HG02981 (cell line): Measurements from ENCODE around the gene COL9A2.

Source experiments
- ATAC-seq: cut with Tn5 transposase; IDR thresholded peaks from one replicate; pipeline ENCODE4 v1.9.1; 2021; ENCODE audit warnings: mild to moderate bottlenecking, moderate library complexity; ENCODE audit not compliant: unreplicated experiment

Gene COL9A2

GRCh38 chr1:40318970-40319621, 2.0 kb upstream of the COL9A2 start:
- no peak for ATAC-seq

GRCh38 chr1:40318476-40318875, 1.4 kb upstream of the COL9A2 start:
- ATAC-seq = no peak

GRCh38 chr1:40317394-40318074, 448 bp upstream of the COL9A2 start:
- ATAC-seq = no peak

GRCh38 chr1:40315795-40316594, 1.1 kb downstream of the COL9A2 start:
- ATAC-seq = no peak

GRCh38 chr1:40315239-40315794, 1.8 kb downstream of the COL9A2 start:
- ATAC-seq = peak; percentile 40

GRCh38 chr1:40314721-40315238, 2.3 kb downstream of the COL9A2 start:
- no peak for ATAC-seq

- no peak for ATAC-seq
These were observed 2.9 kb downstream of the COL9A2 start for GRCh38 chr1:40313958-40314720.

- ATAC-seq = no peak
These were observed 3.6 kb downstream of the COL9A2 start for GRCh38 chr1:40313329-40313957.

GRCh38 chr1:40312238-40313205, 4.6 kb downstream of the COL9A2 start:
- ATAC-seq = no peak

- no peak for ATAC-seq
These were observed 5.4 kb downstream of the COL9A2 start for GRCh38 chr1:40311692-40312091.

- no peak for ATAC-seq
These were observed 6.0 kb downstream of the COL9A2 start for GRCh38 chr1:40310983-40311642.

- ATAC-seq = no peak
These were observed 7.0 kb downstream of the COL9A2 start for GRCh38 chr1:40310129-40310461.

- no peak for ATAC-seq
These were observed 7.5 kb downstream of the COL9A2 start for GRCh38 chr1:40309374-40310128.

- ATAC-seq = no peak
These were observed 8.9 kb downstream of the COL9A2 start for GRCh38 chr1:40308036-40308727.

GRCh38 chr1:40307186-40307585, 9.9 kb downstream of the COL9A2 start:
- no peak for ATAC-seq

- ATAC-seq = no peak
These were observed 10.8 kb downstream of the COL9A2 start for GRCh38 chr1:40306296-40306695.

- ATAC-seq = no peak
These were observed 11.2 kb downstream of the COL9A2 start for GRCh38 chr1:40305871-40306270.
